Measurements from ENCODE around the gene PCYT2.

DNA sequence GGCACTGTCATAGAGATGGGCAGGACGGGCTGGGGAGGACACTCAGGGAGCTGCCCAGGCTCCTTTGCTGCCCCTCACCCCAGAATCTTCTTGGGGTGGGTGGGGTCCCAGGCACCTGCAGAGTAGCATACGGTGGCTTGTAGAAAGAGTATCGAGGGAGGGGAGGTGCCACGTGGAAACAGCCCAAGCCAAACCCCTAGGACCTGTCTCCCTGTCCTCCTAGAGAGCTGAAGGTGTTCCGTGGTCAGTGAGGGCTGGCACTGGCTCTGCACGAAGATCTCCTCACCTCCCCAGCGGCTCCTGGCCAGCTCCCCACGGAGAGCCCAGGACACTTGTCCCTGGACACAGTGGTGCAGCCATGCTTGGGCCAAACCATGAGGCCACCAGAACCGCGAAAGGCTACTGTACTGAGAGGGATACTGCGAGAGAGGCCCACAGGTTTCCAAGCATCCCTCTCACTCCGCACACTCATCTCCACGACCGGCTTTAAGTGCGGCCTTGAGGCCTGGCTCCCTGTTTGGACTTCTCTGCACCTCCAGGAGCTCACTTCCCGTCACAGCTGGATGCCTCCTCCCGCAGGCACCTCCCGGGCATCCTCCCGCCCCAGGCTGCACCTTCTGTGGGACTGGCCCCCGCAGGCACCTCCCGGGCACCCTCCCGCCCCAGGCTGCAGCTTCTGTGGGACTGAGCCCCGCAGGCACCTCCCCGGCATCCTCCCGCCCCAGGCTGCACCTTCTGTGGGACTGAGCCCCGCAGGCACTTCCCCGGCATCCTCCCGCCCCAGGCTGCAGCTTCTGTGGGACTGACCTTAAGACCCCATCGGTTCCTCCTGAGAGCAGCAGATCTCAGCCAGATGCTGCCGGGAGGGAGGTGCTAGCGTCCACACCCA, 18.3 kb upstream of the PCYT2 start:
- TF ChIP-seq CTCF (IDR thresholded peaks at IDR 0.05) (no peak), POLR2A (IDR thresholded peaks at IDR 0.05) (no peak)
